ENCODE data around the gene DNAJC16. TPM values are rescaled to one million over a fixed set of nuclear protein-coding genes. Genes with fewer than 3 reads are reported as not detected.

DNAJC16 gene
- total and polyA plus RNA-seq, 2 donors (not counting 1 experiment from before 2014, with no cell fraction given): 18.8 to 18.9 TPM

Other genes starting within 250 kb of the DNAJC16 start
- gene EFHD2, start 117.0 kb upstream of the DNAJC16 start, total RNA-seq: 14.1 and 14.9 TPM in 2 replicates
- gene EFHD2, start 117.0 kb upstream of the DNAJC16 start, polyA plus RNA-seq: 23.5 and 33.7 TPM in 2 replicates
- gene CTRC, start 88.4 kb upstream of the DNAJC16 start, total RNA-seq: not detected in 2 replicates
- gene CTRC, start 88.4 kb upstream of the DNAJC16 start, polyA plus RNA-seq: not detected in 2 replicates
- gene CELA2A, start 70.1 kb upstream of the DNAJC16 start, total RNA-seq: not detected in 2 replicates
- gene CELA2A, start 70.1 kb upstream of the DNAJC16 start, polyA plus RNA-seq: not detected in 2 replicates
- gene CELA2B, start 50.7 kb upstream of the DNAJC16 start, total RNA-seq: not detected in 2 replicates
- not detected in 2 replicates for gene CELA2B, start 50.7 kb upstream of the DNAJC16 start, polyA plus RNA-seq
- gene CASP9, start 2.6 kb upstream of the DNAJC16 start, total RNA-seq: 4.1 and 5.6 TPM in 2 replicates
- 6.4 and 8.3 TPM in 2 replicates for gene CASP9, start 2.6 kb upstream of the DNAJC16 start, polyA plus RNA-seq
- 1.0 and 1.2 TPM in 2 replicates for gene AGMAT, start 58.2 kb downstream of the DNAJC16 start, total RNA-seq
- 0.52 and 0.53 TPM in 2 replicates for gene AGMAT, start 58.2 kb downstream of the DNAJC16 start, polyA plus RNA-seq
- gene DDI2, start 90.6 kb downstream of the DNAJC16 start, total RNA-seq: 10.8 and 11.7 TPM in 2 replicates
- 6.4 and 9.3 TPM in 2 replicates for gene DDI2, start 90.6 kb downstream of the DNAJC16 start, polyA plus RNA-seq
- gene PLEKHM2, start 157.5 kb downstream of the DNAJC16 start, total RNA-seq: 79.4 and 94.6 TPM in 2 replicates
- 27.3 and 32.3 TPM in 2 replicates for gene PLEKHM2, start 157.5 kb downstream of the DNAJC16 start, polyA plus RNA-seq
- 0.77 and 0.83 TPM in 2 replicates for gene SLC25A34, start 209.4 kb downstream of the DNAJC16 start, total RNA-seq
- 0.23 and 0.35 TPM in 2 replicates for gene SLC25A34, start 209.4 kb downstream of the DNAJC16 start, polyA plus RNA-seq
- gene TMEM82, start 215.7 kb downstream of the DNAJC16 start, total RNA-seq: not detected in 2 replicates
- gene TMEM82, start 215.7 kb downstream of the DNAJC16 start, polyA plus RNA-seq: not detected in 2 replicates
- 17.3 and 27.7 TPM in 2 replicates for gene FBLIM1, start 231.9 kb downstream of the DNAJC16 start, total RNA-seq
- gene FBLIM1, start 231.9 kb downstream of the DNAJC16 start, polyA plus RNA-seq: 35.8 and 86.2 TPM in 2 replicates